ENCODE results near the gene MYL6.

Gene MYL6

GRCh38 chr12:56162468-56163290 lies 4.5 kb downstream of the MYL6 start:
- H3K4me3 ChIP-seq (ENCODE audit: low read depth, low read length) = no peak overlapping the region
- TF ChIP-seq CTCF (conservative IDR thresholded peaks at IDR 0.05; ENCODE audit: low read depth, low read length) = no peak
- DNase-seq (ENCODE audit: low read depth) = no peak

- DNase-seq (ENCODE audit: low read depth) = no peak
- H3K4me3 ChIP-seq (ENCODE audit: low read depth, low read length) = no peak overlapping the region
- no peak for TF ChIP-seq CTCF (conservative IDR thresholded peaks at IDR 0.05; ENCODE audit: low read depth, low read length)
These were observed 5.6 kb downstream of the MYL6 start for GRCh38 chr12:56163533-56164344.

GRCh38 chr12:56164345-56164729 lies 6.2 kb downstream of the MYL6 start:
- no peak for TF ChIP-seq CTCF (conservative IDR thresholded peaks at IDR 0.05; ENCODE audit: low read depth, low read length)
- no peak for DNase-seq (ENCODE audit: low read depth)
- H3K4me3 ChIP-seq (ENCODE audit: low read depth, low read length) = no peak overlapping the region

- DNase-seq (ENCODE audit: low read depth) = no peak
- H3K4me3 ChIP-seq (ENCODE audit: low read depth, low read length) = no peak overlapping the region
- no peak for TF ChIP-seq CTCF (conservative IDR thresholded peaks at IDR 0.05; ENCODE audit: low read depth, low read length)
These were observed 7.2 kb downstream of the MYL6 start for GRCh38 chr12:56165369-56165768.

DNA sequence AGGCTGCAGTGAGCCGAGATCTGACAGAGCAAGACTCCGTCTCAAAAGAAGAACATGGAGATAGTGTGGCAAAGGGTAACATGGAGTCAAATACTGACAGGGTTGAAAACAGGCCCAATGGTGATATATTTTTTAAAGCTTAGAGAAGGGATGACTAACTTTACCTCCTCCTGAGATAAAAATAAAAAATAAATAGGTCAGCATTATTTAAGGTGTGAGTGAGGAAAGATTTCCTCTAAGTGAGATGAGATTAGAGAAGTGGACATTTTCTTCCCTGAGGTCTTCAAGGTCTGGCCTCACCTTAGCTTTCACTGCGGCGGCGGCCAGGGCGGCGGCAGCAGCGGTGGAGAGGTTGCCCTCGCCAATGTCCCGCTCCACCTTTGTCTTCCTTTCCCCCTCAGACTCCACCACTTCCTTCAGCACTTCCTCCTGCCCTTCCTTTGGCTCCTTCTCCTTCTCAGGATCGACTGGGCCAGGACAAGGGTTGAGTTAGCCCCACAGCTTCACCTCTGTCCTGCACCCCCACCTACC lies 11.1 kb downstream of the MYL6 start:
- no peak overlapping the region for H3K4me3 ChIP-seq (ENCODE audit: low read depth, low read length)
- no peak for TF ChIP-seq CTCF (conservative IDR thresholded peaks at IDR 0.05; ENCODE audit: low read depth, low read length)
- DNase-seq (ENCODE audit: low read depth) = no peak

- TF ChIP-seq CTCF (conservative IDR thresholded peaks at IDR 0.05; ENCODE audit: low read depth, low read length) = no peak
- no peak overlapping the region for H3K4me3 ChIP-seq (ENCODE audit: low read depth, low read length)
- no peak for DNase-seq (ENCODE audit: low read depth)
These were observed 14.7 kb downstream of the MYL6 start for GRCh38 chr12:56172839-56173238.

Measured in choroid plexus epithelial cell (primary cell).